ENCODE results near the gene MEIS1. TPM values are rescaled to one million over a fixed set of nuclear protein-coding genes. Genes with fewer than 3 reads are reported as not detected.
A peak's percentile ranks its signal among the peaks of the same experiment; 100 is the strongest.

Gene MEIS1
- total and polyA plus RNA-seq, 2 donors (not counting 3 experiments of a cell fraction or from before 2014, with no cell fraction given), result 10.0 to 26.5 TPM

- FAIRE-seq (peak; percentile 93), DNase-seq (ENCODE audit: low read depth, low spot score) (peak; percentile 95)
- peak overlapping the region; percentile 94 for H3K9ac ChIP-seq (replicated peaks; ENCODE audit: extremely low read depth, insufficient read depth, low read length)
- TF ChIP-seq CTCF (IDR thresholded peaks at IDR 0.05; ENCODE audit: extremely low read depth in 1 of 2, insufficient read depth in 1 of 2, low read depth in 1 of 2, low read length in 2 of 2) (no peak), POLR2AphosphoS5 (IDR thresholded peaks at IDR 0.05; ENCODE audit: insufficient read depth, low read depth, low read length) (peak; percentile 20), MAX (IDR thresholded peaks at IDR 0.05; ENCODE audit: insufficient read depth, insufficient read length) (no peak), JUN (IDR thresholded peaks at IDR 0.05; ENCODE audit: borderline replicate concordance, insufficient read depth, insufficient read length, low read depth) (no peak)
- peak overlapping the region; percentile 87 for H3K27ac ChIP-seq (ENCODE audit: insufficient read depth, low read depth, low read length)
- ChIA-PET CTCF (interaction anchor here (0.7 to 6.3 kb wide), 12 partner anchors 12 to 1598 kb away, joined by 3 to 107 read pairs (median 4); no protein-coding TSS in a partner anchor), POLR2A (interaction anchor here (0.6 to 2.4 kb wide), 6 partner anchors 77 to 1887 kb away, joined by 3 to 16 read pairs (median 4); partner anchors contain the start of gene CNRIP1)
- H3K9me1 ChIP-seq (replicated peaks; ENCODE audit: control insufficient read depth, extremely low read depth, insufficient read depth, low read length), result no peaks in the 10 kb centered on the region
- intact Hi-C loops (cut with micrococcal nuclease) (loop anchor here (1.0 to 10.0 kb wide), 4 partner anchors 142 to 1218 kb away; partner anchors contain the start of gene SPRED2), dilution Hi-C loops (cut with MboI; ENCODE audit: extremely low pct_ligation_motif_present, low sequenced_read_pairs) (no loop called here)
- H2AFZ ChIP-seq (ENCODE audit: low read depth, low read length), result peak overlapping the region; percentile 78
- H3K9me3 ChIP-seq (replicated peaks; ENCODE audit: control insufficient read depth, insufficient read depth, low read length), result no peaks in the 10 kb centered on the region
- H3K4me2 ChIP-seq (ENCODE audit: insufficient read depth, low read length), result peak overlapping the region; percentile 74
- no peaks in the 10 kb centered on the region for H4K20me1 ChIP-seq (replicated peaks; ENCODE audit: control insufficient read depth, extremely low read depth, insufficient read depth, low read length)
- H3K36me3 ChIP-seq (ENCODE audit: control insufficient read depth in 2 of 2, extremely low read depth in 1 of 2, insufficient read depth in 2 of 2, low read length in 2 of 2), result no peaks in the 10 kb centered on the region
- no TSS peak for BruUV-seq (replicated peaks)
- peaks cover 10 to 15% of the 10 kb centered on the region in 2 experiments for H3K27me3 ChIP-seq (ENCODE audit: control insufficient read depth in 2 of 2, insufficient read depth in 2 of 2, low read length in 2 of 2)
- peaks cover 8% of the 10 kb centered on the region for H3K79me2 ChIP-seq (ENCODE audit: control insufficient read depth, insufficient read depth, low read length)
- peak overlapping the region; percentile 64 to 97 (median 97) for H3K4me3 ChIP-seq (replicated peaks in 1 of 3; ENCODE audit: insufficient read depth in 1 of 3, low read depth in 1 of 3, low read length in 3 of 3)
- H3K4me1 ChIP-seq (ENCODE audit: control insufficient read depth, extremely low read depth, insufficient read depth, low read length), result peaks cover 12% of the 10 kb centered on the region
Observed at GRCh38 chr2:66432801-66433694, 1.9 kb upstream of the MEIS1 start.

Measured in endothelial cell of umbilical vein (primary cell).